ENCODE results near the gene PIP5KL1.

PIP5KL1 gene

DNA sequence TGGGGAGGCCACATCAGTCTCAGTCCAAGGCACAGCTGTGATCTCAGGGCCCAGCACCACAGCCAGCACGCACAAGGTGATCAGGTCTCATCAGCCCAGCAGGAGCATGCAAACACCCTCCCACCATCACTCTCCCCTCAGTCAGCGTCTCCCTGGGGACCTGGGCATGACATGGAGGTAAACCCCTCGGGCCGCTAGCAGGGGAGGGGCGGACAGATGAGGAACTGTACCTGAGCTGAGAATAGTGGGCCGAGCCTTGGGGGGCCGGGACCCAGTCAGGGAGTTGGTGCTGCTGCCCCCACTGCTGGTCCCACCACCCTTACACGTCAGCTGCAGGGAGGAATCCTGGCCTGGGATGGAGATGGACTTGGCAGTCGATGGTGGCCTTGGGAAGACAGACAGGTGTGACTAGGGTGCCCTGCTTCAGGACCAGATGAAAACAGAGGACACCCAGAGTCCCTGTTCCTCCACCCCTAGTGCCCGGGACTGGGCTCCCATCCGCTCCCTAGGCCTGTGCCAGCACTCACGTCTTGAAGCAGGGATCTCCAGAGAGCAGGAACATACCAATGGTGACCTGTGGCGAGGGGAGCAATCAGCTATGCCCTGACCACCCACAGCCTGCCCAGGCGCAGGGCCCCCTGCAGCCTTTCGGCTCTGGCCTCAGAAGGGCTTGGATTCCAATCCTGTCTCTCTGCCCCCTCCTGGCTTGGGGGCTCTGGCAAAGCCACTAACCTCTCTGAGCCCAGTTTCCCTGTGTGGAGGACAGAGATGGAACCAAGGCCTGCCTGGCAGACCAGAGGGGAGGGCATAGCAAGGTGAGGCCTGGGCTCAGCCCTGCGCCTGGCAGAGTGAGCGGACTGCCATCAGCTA lies 17.5 kb upstream of the PIP5KL1 start:
- Histone ChIP-seq H3K9me3 (ENCODE audit: severe bottlenecking) (no peaks in the 10 kb centered on the region), H3K36me3 (peaks cover 52% of the 10 kb centered on the region), H3K27me3 (ENCODE audit: insufficient read depth, low read depth, severe bottlenecking) (no peaks in the 10 kb centered on the region), H3K4me3 (ENCODE audit: low read depth, low read length) (no peak overlapping the region), H3K27ac (no peak overlapping the region)
- TF ChIP-seq, protein P1, sequence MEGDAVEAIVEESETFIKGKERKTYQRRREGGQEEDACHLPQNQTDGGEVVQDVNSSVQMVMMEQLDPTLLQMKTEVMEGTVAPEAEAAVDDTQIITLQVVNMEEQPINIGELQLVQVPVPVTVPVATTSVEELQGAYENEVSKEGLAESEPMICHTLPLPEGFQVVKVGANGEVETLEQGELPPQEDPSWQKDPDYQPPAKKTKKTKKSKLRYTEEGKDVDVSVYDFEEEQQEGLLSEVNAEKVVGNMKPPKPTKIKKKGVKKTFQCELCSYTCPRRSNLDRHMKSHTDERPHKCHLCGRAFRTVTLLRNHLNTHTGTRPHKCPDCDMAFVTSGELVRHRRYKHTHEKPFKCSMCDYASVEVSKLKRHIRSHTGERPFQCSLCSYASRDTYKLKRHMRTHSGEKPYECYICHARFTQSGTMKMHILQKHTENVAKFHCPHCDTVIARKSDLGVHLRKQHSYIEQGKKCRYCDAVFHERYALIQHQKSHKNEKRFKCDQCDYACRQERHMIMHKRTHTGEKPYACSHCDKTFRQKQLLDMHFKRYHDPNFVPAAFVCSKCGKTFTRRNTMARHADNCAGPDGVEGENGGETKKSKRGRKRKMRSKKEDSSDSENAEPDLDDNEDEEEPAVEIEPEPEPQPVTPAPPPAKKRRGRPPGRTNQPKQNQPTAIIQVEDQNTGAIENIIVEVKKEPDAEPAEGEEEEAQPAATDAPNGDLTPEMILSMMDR (IDR thresholded peaks at IDR 0.05; ENCODE audit: low read depth, low read length), result no peak
- no peak for DNase-seq

DNA sequence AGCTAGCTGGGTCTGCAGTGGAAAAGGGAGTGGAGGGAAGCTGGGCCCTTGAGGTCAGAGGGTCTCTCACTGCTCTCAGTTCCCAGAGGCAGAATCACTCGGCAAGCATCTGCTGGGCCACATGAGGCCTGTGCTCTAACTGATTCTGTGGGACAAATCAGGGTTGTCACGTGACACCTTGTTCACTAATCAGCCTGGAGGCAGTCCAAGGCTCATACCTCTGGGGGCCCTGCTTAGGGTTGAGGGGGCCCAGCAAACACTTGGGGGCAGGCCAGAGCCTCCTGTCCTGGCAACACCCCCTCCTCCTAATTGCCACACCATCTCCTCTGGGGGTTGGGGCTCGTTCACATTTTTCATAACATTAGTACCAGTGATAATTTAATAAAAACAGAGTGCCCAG lies 16.2 kb upstream of the PIP5KL1 start:
- Histone ChIP-seq H3K27me3 (ENCODE audit: insufficient read depth, low read depth, severe bottlenecking) (no peaks in the 10 kb centered on the region), H3K27ac (peak overlapping the region; percentile 33; the same call in 1 of the 2 replicates)

DNA sequence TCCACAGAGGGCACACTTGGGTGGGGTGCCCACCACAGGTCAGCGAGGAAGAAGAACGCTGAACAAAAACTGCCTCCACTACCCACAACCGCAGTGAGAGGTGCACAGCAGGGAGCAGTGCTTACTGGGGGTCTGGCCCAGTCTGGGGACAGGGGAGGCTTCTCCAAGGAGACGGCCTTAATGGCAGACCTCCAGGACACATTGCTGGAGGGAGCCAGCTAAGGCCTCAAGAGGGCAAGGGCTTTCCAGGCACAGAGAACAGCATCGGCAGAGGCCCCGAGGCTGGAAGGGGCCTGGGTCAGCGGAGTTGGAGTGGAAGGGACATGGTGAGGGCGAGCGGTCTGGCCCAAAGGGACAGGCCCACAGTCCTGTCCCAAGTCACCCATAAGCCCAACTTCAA lies 15.4 kb upstream of the PIP5KL1 start:
- TF ChIP-seq, protein P1 (IDR thresholded peaks at IDR 0.05; ENCODE audit: low read depth, low read length), result no peak
- no peak overlapping the region for H3K4me3 ChIP-seq (ENCODE audit: low read depth, low read length)
- H3K36me3 ChIP-seq, result peaks cover 68% of the 10 kb centered on the region
- H3K9me3 ChIP-seq (ENCODE audit: severe bottlenecking), result no peaks in the 10 kb centered on the region
- DNase-seq, result no peak
- H3K27me3 ChIP-seq (ENCODE audit: insufficient read depth, low read depth, severe bottlenecking), result no peaks in the 10 kb centered on the region
- no peak overlapping the region for H3K27ac ChIP-seq

More for the DNA sequence above, 16.2 kb upstream of the PIP5KL1 start:
- TF ChIP-seq, protein P1 (IDR thresholded peaks at IDR 0.05; ENCODE audit: low read depth, low read length), result no peak
- Histone ChIP-seq H3K36me3 (peaks cover 65% of the 10 kb centered on the region), H3K4me3 (ENCODE audit: low read depth, low read length) (no peak overlapping the region), H3K9me3 (ENCODE audit: severe bottlenecking) (no peaks in the 10 kb centered on the region)
- no peak for DNase-seq

DNA sequence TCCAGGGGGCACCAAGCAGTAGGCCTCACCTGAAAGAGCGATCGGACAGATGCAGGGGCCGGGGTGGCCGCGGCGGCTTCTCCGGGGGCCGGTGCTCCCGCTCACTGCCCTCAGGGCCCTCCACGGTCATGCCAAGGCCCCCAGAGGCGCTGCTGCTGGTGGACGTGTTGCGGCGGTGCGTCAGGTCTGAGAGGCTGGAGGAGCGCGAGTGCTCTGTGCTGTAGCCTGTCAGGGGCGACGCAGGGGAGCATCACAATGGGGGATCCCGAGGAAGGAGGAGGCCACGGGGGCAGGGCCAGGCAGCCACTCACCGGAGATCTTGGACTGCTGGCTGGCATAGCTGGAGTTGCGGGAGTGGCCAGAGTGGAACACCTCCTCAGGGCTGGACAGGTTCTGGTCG lies 14.8 kb upstream of the PIP5KL1 start:
- no peak for DNase-seq
- no peaks in the 10 kb centered on the region for H3K9me3 ChIP-seq (ENCODE audit: severe bottlenecking)
- H3K27ac ChIP-seq, result no peak overlapping the region
- TF ChIP-seq, protein P1 (IDR thresholded peaks at IDR 0.05; ENCODE audit: low read depth, low read length), result no peak
- H3K4me3 ChIP-seq (ENCODE audit: low read depth, low read length), result no peak overlapping the region
- no peaks in the 10 kb centered on the region for H3K27me3 ChIP-seq (ENCODE audit: insufficient read depth, low read depth, severe bottlenecking)
- H3K36me3 ChIP-seq, result peaks cover 66% of the 10 kb centered on the region

DNA sequence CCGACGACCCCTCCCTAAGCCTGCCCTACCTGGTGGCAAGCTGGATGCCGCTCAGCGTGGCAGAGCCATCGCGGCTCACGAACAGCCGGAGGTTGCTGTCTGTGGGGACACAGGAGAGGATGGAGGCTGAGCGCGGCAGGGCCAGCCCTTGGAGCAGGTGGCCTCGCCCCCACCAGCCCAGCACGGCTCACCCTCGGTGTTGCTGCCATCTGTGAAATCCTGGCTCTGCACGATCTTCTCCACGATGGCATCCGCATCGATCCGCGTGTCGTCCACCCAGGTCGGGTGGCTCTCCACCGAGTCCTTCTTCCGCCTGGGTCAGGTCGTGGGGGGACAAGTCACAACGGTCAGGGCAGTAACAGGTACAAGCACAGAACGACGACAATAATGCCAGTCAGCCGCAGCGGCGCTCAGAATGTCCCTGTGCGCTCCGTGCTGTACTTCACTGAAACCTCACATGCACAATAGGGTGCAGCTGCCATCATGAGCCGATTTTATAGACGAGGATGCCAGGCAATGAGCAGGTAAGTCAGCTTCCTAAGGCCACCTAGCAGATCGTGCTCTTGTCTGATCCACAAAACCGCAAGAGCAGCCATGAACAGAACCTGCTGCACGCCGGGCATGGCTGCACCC lies 14.1 kb upstream of the PIP5KL1 start:
- TF ChIP-seq, protein P1 (IDR thresholded peaks at IDR 0.05; ENCODE audit: low read depth, low read length), result no peak
- DNase-seq, result no peak
- Histone ChIP-seq H3K27me3 (ENCODE audit: insufficient read depth, low read depth, severe bottlenecking) (no peaks in the 10 kb centered on the region), H3K27ac (no peak overlapping the region), H3K9me3 (ENCODE audit: severe bottlenecking) (no peaks in the 10 kb centered on the region), H3K36me3 (peaks cover 67% of the 10 kb centered on the region), H3K4me3 (ENCODE audit: low read depth, low read length) (no peak overlapping the region)

Measured in WERI-Rb-1 (cell line).